OCI-LY7 (cell line): ENCODE results near the gene LRP3. TPM values are rescaled to one million over a fixed set of nuclear protein-coding genes. Genes with fewer than 3 reads are reported as not detected.
"Not testable (repeated sequence)": the region's sequence is repeated elsewhere in the genome, so short reads cannot be mapped to it uniquely, and the experiment has no call there.

Source experiments
- BruUV-seq: library from RNA; stranded (reverse); fragments of 400-500 nt; replicated peaks from 2 replicates; lab custom pipeline; 2021; lab: Mats Ljungman, UMichigan
- CTCF ChIA-PET: fragments of 300-600 bp; sonication (Branson Sonifier 250); formaldehyde crosslinking; loops from one replicate; lab custom pipeline; 2022; ENCODE audit warnings: antibody characterized with exemption; ENCODE audit not compliant: unreplicated experiment; lab: Charles Lee
- POLR2A ChIA-PET: fragments of 300-600 bp; sonication (Branson Sonifier 250); formaldehyde crosslinking; loops from one replicate; lab custom pipeline; 2022; ENCODE audit warnings: antibody characterized with exemption; lab: Charles Lee
- DNase-seq: peaks from one replicate; pipeline ENCODE4 v3.0.0-alpha.2; 2015; ENCODE audit warnings: low spot score
- H2AFZ ChIP-seq: fragments of 200-600 bp; sonication (generic), shearing (Covaris generic); 2 replicates; pipeline ENCODE4 v1.6.1; 2014; ENCODE audit warnings: mild to moderate bottlenecking, antibody characterized with exemption, low read length, moderate library complexity
- H3K27ac ChIP-seq: fragments of 200-600 bp; sonication (generic); 2 replicates; pipeline ENCODE4 v1.5.1; 2014; ENCODE audit warnings: mixed run types, low read depth, mild to moderate bottlenecking, moderate library complexity, low read length, inconsistent platforms; ENCODE audit not compliant: poor library complexity, severe bottlenecking
- H3K36me3 ChIP-seq: fragments of 200-600 bp; sonication (generic); 2 replicates; pipeline ENCODE4 v1.6.1; 2014; ENCODE audit warnings: mild to moderate bottlenecking, antibody characterized with exemption, low read length, moderate library complexity, mixed read lengths; ENCODE audit not compliant: insufficient read depth
- H3K4me1 ChIP-seq: fragments of 200-600 bp; sonication (generic); 2 replicates; pipeline ENCODE4 v1.5.1; 2014; ENCODE audit warnings: mild to moderate bottlenecking, low read length; ENCODE audit not compliant: insufficient read depth, poor library complexity, severe bottlenecking
- H3K4me2 ChIP-seq: fragments of 200-600 bp; sonication (generic); 2 replicates; pipeline ENCODE4 v1.6.1; 2014; ENCODE audit warnings: mild to moderate bottlenecking, low read length
- H3K4me3 ChIP-seq: fragments of 200-600 bp; sonication (generic); 2 replicates; pipeline ENCODE4 v1.5.1; 2014; ENCODE audit warnings: mild to moderate bottlenecking, low read depth, low read length; ENCODE audit not compliant: poor library complexity, severe bottlenecking
- H3K79me2 ChIP-seq: fragments of 200-600 bp; sonication (generic); 2 replicates; pipeline ENCODE4 v1.6.1; 2016; ENCODE audit warnings: low read depth, mild to moderate bottlenecking, low read length, moderate library complexity, mixed read lengths; ENCODE audit not compliant: insufficient read depth
- H3K9me2 ChIP-seq: fragments of 200-600 bp; sonication (generic); 2 replicates; pipeline ENCODE4 v1.6.1; 2016; ENCODE audit warnings: mild to moderate bottlenecking, low read length, mixed read lengths; ENCODE audit not compliant: insufficient read depth
- H3K9me3 ChIP-seq: fragments of 200-600 bp; sonication (generic); 2 replicates; pipeline ENCODE4 v1.6.1; 2014; ENCODE audit warnings: mild to moderate bottlenecking, mixed run types, low read length, mixed read lengths
- H4K20me1 ChIP-seq: fragments of 200-600 bp; sonication (generic); 2 replicates; pipeline ENCODE4 v1.6.1; 2014; ENCODE audit warnings: mild to moderate bottlenecking, antibody characterized with exemption, low read length, moderate library complexity, mixed read lengths; ENCODE audit not compliant: insufficient read depth
- EZH2phosphoT487 ChIP-seq: fragments of 200-600 bp; sonication (generic); IDR thresholded peaks from 2 replicates; pipeline ENCODE4 v1.6.1; 2018; ENCODE audit warnings: low read depth, borderline replicate concordance, mild to moderate bottlenecking, mixed run types, antibody characterized with exemption, low read length, moderate library complexity, mixed read lengths
- intact Hi-C: fragments of 100-400 bp; cut with micrococcal nuclease; formaldehyde crosslinking; loops from one replicate; pipeline ENCODE4 v1.10.0; 2022; ENCODE audit not compliant: unreplicated experiment
- total RNA-seq, 2 experiments: library from RNA; depleted of rRNA in 1 of 2; stranded (reverse); fragments of >200 nt in 1 of 2; shearing (Covaris generic) in 1 of 2; gene quantifications; 2 replicates each; pipeline ENCODE4 v1.2.3, GENCODE V29; 2014 to 2022
- TF ChIP-seq, protein P1 (sequence below): fragments of 200-600 bp; sonication (generic); conservative IDR thresholded peaks from 2 replicates; pipeline ENCODE4 v1.5.1; 2014; ENCODE audit warnings: mild to moderate bottlenecking, antibody characterized with exemption, low read length, moderate library complexity, mixed read lengths

Gene LRP3
- total RNA-seq, 2 experiments from 2014 or later, result not detected

DNA sequence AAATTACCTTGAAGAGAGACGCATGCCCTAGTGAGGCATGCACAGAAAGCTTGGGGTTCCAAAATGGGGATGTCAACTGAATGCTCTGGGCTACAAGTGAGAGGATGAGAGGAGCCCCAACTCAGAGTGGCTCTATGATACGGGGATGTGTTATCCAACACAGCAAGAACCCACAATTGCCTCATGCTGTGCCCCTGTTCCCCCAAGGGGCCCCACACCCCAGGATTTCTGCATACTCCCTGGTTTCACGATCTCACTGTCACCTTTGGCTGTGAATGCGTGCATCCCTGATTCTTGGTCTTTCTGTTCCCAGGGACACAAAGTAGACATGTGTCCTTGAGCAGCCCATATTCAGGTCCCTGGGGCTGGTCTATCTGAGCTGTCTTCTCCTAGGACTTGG lies 32.9 kb upstream of the LRP3 start:
- no TSS peak for BruUV-seq
- TF ChIP-seq, protein P1, sequence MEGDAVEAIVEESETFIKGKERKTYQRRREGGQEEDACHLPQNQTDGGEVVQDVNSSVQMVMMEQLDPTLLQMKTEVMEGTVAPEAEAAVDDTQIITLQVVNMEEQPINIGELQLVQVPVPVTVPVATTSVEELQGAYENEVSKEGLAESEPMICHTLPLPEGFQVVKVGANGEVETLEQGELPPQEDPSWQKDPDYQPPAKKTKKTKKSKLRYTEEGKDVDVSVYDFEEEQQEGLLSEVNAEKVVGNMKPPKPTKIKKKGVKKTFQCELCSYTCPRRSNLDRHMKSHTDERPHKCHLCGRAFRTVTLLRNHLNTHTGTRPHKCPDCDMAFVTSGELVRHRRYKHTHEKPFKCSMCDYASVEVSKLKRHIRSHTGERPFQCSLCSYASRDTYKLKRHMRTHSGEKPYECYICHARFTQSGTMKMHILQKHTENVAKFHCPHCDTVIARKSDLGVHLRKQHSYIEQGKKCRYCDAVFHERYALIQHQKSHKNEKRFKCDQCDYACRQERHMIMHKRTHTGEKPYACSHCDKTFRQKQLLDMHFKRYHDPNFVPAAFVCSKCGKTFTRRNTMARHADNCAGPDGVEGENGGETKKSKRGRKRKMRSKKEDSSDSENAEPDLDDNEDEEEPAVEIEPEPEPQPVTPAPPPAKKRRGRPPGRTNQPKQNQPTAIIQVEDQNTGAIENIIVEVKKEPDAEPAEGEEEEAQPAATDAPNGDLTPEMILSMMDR, result no peak
- no peak for TF ChIP-seq EZH2phosphoT487
- POLR2A ChIA-PET, result interaction anchor here (0.7 to 1.6 kb wide), 2 partner anchors 15 to 35 kb away, joined by 5 to 6 read pairs; no protein-coding TSS in a partner anchor
- Histone ChIP-seq H3K36me3 (no peaks in the 10 kb centered on the region), H3K4me3 (no peak overlapping the region), H3K27ac (no peak overlapping the region), H3K4me1 (peaks cover 7% of the 10 kb centered on the region), H3K4me2 (no peak overlapping the region), H4K20me1 (no peaks in the 10 kb centered on the region), H2AFZ (no peak overlapping the region), H3K9me3 (no peaks in the 10 kb centered on the region), H3K9me2 (no peaks in the 10 kb centered on the region), H3K79me2 (no peaks in the 10 kb centered on the region)
- CTCF ChIA-PET, result no interaction called here
- DNase-seq, result no peak
- intact Hi-C loops, result no loop called here

DNA sequence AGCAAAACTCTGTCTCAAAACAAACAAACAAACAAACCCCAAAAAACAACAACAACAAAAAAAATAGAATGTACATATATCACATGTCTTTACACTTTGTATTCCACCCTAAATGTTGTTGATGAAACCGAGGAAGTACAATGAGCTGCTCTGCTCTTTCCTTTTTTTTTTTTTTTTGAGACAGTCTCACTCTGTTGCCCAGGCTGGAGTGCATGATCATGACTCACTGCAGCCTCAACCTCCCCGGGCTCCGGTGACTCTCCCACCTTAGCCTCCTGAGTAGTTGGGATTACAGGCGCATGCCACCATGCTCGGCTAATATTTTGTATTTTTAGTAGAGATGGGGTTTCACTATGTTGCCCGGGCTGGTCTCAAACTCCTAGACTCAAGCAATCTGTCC lies 30.6 kb upstream of the LRP3 start:
- intact Hi-C loops, result no loop called here
- Histone ChIP-seq H3K4me3 (no peak overlapping the region), H3K79me2 (no peaks in the 10 kb centered on the region), H3K27ac (no peak overlapping the region), H4K20me1 (no peaks in the 10 kb centered on the region), H2AFZ (no peak overlapping the region), H3K4me1 (peaks cover 7% of the 10 kb centered on the region), H3K9me3 (peaks cover 2% of the 10 kb centered on the region; the same call in 1 of the 2 replicates), H3K36me3 (no peaks in the 10 kb centered on the region), H3K9me2 (no peaks in the 10 kb centered on the region), H3K4me2 (no peak overlapping the region)
- CTCF ChIA-PET, result no interaction called here
- no TSS peak for BruUV-seq
- no peak for DNase-seq
- TF ChIP-seq EZH2phosphoT487, result no peak
- TF ChIP-seq, protein P1, result no peak
- POLR2A ChIA-PET, result no interaction called here

DNA sequence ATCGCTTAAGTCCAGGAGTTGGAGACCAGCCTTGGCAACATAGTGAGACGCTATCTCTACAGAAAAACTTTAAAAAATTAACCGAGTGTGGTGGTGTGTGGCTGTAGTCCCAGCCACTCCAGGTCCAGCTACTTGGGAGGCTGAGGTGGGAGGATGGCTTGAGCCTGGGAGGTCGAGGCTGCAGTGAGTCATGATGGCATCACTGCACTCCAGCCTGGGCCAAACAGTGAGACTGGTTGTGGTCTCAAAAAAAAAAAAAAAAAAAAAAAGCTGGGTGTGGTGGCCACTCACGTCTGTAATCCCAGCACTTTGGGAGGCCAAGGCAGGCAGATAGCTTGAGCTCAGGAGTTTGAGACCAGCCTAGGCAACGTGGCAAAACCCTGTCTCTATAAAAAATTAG lies 28.1 kb upstream of the LRP3 start:
- H3K4me3 ChIP-seq, DNase-seq, H3K36me3 ChIP-seq, BruUV-seq, H3K9me2 ChIP-seq, CTCF ChIA-PET, H4K20me1 ChIP-seq, H2AFZ ChIP-seq, H3K79me2 ChIP-seq, H3K27ac ChIP-seq, H3K9me3 ChIP-seq, H3K4me1 ChIP-seq, H3K4me2 ChIP-seq, intact Hi-C loops: not testable (repeated sequence)
- POLR2A ChIA-PET, result interaction anchor here (0.5 to 0.6 kb wide), 3 partner anchors 127 to 1007 kb away, joined by 3 to 5 read pairs (median 3); no protein-coding TSS in a partner anchor
